Fibroblast of skin of abdomen (primary cell): ENCODE measurements around the gene BMP6.
"Not testable (repeated sequence)": the region's sequence is repeated elsewhere in the genome, so short reads cannot be mapped to it uniquely, and the experiment has no call there.

ENCODE experiments used
- DNase-seq: peaks from one replicate; pipeline ENCODE4 v3.0.0-alpha.2; 2013

The BMP6 gene

DNA sequence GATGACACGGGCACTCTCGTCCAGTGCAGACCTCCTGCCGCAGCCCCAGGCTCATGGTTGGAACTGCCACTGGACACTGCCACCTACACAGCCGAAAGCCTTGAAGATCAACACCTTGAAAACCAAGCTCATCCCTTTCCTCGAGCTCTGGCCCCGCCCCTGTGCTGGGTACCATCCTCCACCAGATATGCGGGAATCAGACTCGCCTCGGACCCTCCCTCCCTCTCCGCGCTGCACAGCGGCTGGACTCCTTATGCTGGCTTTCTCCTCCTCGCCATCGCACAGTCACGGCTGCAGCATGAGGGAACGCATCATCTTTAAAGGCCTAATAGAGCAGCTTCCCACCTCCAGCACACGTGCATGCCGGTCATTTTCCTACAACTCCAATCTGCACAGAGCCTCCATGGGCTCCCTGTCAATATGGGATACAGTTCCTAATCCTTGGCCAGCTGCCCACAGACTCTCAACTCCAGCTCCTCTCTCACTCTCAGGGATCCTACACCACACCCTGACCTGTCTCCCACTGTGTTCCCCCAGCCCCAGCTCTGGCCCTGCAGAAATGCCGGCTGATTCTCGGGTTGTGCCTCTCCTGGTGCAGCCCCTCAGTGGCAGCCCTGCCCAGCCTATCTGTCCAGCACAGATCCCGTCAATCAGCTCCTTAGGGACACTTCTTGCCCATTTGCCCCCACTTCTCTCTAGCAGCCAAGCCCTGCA is 161.5 kb downstream of the BMP6 start:
- no peak for DNase-seq

DNA sequence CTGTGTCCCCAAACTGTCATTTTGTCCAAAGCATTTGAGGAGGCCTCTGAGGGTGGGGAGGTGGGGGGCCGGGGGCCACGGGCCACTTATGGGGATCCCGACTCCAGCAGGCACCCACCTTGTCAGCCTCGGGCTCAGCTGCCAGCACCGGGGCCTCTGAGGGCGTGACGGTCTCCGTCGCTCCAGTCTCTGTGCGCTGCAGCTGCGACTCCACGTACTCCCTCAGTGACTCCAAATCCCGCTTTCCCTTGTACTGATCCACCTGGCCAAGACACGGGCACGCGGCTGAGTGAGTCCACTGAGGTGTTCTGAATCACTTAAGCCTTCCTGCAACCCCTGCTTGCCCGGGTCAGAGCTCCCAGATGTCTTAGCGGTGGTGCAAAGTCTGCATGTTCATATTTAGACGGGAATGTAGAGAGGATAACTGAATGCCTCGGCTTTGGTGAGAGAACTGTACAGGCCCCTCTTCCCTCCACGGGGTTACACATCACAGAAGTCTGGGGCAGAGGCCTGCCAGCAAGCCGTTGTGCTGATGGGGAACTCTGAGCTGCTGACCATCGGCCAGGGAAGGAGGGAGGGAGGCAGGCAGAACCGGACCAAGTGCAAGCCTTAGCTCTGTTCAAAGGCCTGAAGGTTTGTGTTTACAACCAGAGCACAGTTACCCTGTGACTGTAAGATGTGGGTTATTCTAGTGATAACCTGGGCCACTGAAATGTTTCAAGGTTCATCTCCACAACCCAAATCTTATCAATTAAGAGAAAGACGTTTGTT is 162.9 kb downstream of the BMP6 start:
- no peak for DNase-seq

DNA sequence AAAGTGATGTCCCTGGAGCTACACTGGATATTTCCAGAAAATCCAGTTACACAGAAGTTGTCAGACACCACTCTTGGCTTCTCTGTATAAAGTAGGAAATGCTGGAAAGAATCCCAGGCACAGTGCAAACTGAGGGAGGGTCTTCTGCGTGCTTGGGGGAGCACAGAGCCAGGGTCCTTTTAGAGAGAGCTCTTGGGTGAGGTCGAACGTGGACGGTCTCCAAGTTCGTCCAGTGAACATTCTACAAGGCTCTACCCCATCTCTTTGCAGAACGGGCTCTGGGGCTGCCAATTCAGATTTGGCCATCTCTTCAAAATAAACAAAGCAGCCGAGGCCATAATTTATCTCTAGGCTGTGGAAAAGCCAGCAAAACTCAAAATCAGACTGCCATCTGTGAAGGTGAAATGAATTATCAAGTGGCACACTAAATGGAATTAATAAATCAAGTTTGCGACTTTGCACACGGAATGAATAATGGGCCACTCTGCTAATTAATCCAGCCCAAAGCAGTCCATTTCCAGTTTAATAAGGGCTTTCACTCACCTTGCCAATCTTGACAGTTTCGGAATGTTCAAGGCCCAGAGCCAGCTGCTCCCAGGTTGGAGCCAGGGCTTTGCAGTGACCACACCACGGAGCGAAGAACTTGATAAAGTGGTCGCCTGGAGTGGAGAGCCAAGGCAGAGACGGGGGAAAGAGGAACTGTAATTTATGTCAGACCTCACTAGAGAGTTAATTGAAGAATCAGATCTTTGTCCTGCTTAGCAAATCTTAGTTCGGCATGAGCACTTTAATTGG is 165.4 kb downstream of the BMP6 start:
- DNase-seq: no peak

DNA sequence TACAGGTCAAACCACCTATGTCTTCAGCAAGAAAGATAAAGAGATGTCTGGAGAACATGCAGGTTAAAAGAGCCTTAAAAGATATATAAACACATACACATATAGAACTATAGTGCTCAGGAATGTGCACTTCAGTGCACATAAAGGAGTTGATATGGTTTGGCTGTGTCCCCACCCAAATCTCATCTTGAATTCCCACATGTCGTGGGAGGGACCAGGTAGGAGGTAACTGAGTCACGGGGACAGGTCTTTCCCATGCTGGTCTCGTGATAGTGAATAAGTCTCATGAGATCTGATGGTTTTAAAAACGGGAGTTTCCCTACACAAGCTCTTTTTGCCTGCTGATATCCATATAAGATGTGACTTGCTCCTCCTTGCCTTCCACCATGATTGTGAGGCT is 166.5 kb downstream of the BMP6 start:
- DNase-seq: not testable (repeated sequence)

DNA sequence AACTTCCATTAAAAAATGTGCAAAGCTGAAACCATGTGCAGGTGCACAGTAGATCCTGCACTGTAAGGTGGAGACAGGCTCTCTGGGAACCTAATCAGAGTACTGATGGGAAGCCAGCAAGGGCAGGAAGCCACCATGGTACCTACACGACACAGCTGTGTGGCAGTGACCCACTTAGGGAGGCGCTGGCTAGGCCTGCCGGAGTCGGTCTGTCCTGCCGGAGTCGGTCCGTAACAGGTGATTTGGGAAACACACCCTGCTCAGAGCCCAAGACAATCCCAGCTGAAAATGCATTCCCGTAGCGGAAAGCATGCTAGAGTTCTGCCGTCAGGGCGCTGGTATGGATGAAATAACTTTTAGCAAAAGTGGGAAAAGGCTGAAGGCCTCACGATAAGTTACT is 167.4 kb downstream of the BMP6 start:
- DNase-seq: no peak

DNA sequence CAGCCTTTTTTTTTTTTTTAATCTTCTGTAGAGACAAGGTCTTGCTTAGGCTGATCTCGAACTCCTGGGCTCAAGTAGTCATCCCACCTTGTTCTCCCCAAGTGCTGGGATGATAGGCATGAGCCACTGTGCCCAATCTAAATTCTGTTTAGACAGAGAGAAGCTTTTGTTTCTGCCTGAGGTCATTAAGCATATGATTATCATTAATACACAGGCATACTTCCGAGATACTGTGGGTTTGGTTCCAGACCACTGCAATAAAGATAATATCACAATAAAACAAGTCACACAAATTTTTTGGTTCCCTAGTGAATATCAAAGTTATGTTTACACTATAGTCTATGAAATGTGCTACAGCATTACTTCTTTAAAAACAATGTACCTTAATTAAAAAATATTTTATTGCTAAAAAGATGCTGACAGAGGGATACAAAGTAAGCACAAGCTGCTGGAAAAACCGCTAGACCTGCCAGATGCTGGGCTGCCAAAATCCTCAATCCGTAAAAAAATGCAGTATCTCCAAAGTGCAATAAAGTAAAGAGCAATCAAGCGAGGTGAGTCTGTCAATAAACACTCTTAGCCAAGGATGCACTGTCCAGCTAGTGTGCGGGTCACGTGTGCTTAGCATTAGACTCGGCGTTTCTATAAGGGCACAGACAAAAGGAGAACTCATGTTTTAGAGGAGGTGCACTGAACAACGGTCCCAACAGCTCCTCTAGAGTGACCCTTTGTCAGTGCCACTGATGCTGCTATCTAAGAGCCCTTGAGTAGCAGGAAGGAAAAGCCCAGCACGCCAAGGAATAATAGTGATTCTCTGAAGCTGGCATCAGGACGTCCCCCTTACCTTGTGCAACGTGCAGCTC is 168.6 kb downstream of the BMP6 start:
- no peak for DNase-seq

DNA sequence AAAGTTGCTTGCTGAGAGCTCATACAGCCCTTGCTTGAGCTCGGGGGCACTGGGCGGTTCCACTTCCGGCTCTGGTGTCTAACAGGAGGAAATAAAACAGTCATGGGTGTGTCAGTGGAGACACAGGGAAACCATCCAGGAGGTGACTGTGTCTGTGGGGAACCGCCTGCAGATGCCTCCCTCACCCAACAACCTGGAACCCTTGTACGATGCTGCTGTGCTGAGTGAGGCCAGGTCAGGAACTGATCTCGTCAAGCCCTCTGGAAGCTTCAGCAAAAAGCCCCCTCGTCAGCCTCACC is 169.2 kb downstream of the BMP6 start:
- no peak for DNase-seq

DNA sequence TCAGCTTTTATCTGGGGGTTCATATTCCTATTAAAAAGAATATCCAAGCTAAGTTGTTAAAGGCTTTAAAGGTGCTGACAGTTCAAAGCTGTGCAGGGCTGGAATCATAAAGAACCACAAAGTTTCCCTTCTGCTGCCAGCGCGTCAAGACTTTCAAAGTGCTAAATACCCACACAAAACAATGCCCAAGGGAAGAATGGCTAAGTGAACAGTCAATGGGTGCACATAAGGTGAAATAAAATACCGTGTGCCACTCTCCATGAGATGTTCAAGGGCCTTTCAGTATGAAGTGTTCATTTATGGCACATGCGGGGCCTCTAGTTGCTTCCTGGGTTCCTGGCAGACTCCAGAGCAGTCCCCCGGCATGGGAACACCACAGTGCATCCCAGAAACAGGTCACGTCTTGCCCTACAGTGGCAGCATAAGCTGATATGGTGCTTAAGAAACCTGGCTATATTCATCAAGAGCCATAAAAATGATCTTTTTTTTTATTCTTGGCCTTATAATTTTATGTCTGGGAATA is 170.6 kb downstream of the BMP6 start:
- no peak for DNase-seq

DNA sequence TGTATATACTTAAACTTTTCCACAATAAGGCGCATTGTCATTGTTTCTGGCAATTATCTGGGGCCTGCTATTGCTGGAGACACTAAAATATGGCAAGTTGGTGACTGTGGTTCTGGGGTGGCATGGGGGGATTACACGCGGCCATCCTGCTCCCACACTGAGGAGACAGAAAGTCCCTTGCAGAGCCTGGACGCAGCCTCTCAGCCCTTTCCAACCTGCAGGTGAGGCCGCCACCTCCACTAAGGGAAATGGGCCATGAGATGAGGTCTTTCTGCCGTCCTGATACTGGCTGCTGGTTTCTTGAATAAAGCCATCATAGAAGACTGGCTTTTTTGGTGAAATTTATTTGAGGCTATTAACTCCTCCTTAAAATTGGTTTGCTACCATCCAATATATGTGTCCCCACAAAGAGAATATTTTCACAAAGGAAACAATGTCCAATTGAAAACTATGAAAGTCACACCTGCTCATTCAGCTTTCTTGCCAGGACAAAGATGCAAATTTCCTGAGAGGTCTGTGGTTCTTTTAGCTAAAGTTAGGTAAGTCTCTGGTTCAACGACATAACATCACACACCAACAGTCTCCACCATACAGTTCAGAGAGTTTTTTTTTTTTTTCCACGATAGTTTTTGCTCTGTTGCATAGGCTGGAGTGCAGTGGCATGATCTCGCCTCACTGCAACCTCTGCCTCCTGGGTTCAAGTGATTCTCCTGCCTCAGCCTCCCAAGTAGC is 171.7 kb downstream of the BMP6 start:
- DNase-seq: no peak

DNA sequence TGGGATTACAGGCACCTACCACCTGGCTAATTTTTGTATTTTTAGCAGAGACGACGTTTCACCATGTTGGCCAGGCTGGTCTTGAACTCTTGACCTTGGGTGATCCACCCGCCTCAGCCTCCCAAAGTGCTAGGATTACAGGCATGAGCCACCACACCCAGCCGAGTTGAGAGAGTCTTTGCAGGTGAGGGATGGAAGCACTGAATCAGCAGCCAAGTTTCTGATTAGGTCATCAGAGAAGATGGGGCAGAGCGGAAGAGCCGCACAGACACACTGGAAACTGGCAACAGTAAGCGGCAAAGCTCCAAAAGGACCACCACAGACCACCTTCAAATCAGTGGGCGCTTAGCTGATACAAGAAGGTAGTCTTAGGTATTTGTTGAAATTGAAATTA is 172.3 kb downstream of the BMP6 start:
- not testable (repeated sequence) for DNase-seq

DNA sequence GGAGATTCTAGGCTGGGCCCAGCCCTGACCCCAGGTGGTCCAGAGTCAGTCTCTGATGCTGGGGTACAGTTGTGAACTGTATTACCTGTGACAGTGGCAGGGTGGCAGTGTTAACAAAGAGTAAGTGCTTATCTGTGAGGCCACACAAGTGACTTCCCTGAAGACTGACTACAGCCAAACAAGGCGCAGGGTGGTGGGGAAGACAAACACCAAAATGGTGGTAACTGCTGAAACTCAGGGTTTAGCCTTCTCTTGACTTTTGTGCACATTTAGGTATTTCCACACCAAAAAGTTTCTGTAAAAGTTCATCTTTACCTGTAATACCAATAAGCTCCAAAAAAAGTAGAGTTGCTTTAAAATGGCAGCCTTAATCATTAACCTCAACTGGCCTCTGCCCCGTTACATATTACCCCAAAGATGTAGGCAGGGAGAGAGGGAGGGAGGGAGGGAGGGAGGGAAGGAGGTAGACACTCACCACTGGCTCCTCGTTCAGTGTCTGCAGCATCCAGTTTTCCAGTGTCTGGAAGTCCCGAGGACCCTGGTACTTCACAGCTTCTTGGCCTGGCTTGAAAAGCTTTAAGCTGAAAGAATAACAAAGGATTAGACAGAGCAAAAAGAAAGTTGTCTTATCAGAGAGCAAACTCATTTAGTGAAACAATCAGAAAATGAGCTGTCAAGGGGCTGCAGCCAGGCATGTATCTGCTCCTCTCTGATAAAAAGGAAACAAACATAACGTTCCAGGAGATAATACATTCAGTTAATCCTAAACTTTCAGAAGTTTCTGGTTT is 173.4 kb downstream of the BMP6 start:
- no peak for DNase-seq

DNA sequence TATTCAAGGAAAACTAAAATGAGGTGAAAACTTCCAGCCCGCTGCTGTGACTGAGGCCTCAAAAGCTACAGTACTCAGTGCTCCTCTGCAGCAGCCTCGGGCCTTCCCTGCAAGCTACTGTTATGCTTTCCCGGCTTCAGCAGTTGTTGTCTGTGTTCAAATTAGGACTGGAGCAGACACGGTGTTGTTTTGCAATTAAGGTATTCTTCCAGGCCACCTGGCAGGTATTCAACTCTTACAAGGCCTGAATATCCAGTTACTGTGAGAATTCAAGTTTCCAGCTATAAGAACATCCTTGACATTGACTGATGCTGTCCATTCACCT is 174.0 kb downstream of the BMP6 start:
- DNase-seq: no peak

DNA sequence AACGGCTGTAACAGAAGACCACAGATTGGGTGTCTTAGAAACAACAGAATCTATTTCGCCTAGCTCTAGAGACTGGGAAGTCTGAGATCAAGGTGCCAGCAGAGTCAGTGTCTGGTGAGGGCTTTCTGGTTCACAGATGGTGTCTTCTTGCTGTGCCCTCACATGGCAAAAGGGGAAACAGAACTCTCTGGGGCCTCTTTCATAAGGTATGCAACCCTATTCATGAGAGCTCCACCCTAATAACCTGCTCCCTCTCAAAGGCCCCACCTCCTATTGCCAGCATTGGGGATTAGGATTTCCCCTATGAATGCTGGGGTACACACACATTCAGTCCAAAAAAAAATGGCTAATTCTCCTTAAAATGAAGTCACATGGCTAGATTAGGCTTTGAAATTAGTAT is 174.7 kb downstream of the BMP6 start:
- DNase-seq: no peak

DNA sequence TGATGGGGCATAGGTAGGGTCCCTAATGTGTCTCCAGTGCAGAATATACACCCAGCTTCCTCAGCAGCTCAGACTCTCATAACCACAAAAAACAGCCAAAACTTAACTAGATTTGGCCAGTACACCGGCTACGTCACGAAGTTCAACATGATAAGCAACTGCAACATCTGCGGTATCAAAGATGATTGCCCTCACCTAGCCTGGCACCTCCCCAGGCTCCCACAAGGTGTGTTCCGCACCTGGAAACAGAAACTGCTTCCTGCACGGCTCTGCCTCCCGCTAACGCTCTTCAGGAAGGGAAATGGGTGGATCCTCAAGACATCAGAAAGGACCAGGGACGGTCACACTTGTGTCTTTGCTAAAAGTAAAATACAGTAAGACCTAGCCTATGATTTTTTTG is 175.2 kb downstream of the BMP6 start:
- DNase-seq: no peak

DNA sequence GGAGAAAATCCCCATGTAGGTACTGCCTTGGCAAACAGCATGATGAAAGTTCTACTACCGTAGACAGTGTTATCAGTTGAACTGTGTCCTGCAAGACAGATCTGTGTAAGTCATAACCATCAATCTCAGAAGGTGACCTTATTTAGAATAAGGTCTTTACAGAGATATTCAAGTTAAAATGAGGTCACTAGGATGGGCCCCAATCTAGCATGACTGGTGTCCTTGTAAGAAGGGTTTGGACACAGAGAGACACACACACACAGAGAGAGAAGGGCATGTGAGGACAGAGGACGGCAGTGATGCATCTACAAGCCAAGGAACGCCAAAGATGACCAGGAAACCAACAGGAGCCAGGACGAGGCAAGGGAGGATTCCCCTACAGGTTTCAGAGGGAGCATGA is 175.9 kb downstream of the BMP6 start:
- DNase-seq: no peak

DNA sequence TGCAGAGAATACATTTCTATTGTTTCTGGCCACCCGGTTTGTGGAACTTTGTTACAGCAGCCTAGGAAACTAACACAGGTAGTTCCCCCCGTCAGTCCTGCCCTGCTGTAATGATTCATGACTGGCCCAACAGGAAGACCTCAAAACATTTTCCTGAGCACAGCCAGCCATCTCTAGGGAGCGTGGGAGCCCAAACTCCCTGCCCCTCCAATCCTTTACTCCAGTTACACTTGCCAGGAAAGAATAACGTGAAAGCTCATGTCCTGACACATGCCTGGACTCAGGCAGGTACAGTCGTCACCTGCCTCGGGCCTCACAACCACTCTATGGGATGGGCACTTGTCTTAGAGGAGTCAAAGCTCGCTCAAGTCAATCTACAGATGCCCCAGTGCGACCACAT is 176.3 kb downstream of the BMP6 start:
- no peak for DNase-seq

DNA sequence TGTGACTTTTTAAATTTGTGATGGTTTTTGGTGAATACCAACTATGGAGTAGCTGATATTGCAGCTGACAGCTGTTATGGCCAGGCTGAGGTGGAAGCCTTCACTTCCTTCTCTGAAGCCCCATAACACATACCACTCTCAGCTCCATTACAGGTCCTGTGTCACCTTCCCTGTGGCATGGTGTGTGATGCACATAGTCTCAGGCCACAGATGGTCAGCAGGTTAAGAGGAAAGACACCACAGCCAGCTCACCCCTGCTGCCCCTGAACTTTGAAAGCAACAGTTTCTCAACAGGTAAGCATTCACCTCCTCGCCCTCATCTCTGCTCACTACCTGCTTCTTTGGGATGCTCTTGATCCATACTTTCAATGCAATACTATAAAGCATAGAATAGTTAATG is 177.0 kb downstream of the BMP6 start:
- no peak for DNase-seq

DNA sequence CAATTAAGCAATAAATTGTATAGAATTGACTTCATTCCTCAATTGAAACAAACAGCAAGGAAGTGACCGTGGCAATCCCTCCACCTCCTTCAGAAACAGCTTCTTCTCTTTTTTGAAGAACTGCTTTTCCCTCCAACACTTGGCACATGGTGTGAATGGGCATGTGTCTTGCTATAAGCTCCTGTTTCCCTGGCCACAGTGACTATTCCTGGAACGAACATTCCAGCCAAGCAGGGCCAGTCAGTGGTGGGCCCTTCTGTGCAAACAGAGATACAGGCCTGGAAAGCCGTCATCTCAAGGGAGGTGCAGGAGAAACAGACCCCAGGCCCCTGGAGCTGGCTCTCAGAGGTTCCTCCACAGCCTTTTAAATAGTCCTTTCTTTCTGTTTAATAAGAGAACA is 177.8 kb downstream of the BMP6 start:
- no peak for DNase-seq

DNA sequence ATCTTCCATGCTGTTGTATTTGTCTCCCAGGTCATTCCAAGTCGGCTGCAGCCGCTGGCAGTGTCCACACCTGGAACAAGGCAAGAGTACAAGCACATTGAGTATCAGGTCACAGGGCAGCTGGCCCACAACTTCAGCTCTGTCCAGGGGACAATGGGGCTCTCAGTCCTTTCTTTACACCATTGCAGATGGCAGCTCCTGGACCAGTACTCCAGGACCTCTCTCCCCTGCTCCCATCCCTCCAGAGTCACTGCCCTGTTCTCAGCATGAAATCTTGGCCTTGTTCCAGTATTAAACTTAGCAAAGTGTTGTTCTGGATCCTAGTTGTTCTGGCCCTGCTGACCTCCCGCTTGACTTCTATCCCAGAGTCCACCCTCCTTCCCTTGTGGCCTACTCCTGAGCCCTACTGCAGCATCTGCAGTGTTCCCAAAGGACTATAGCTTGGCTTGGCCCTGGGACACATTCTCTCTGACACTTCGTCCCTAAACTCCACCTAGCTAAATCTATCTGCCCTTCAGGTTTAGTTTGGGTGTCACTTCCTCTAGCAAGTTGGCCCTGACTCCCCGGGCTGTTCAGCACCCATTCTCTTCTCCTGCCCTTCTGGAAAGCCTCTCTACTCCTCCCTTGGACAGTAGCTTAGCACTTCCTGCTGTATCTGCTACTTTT is 178.9 kb downstream of the BMP6 start:
- DNase-seq: no peak

DNA sequence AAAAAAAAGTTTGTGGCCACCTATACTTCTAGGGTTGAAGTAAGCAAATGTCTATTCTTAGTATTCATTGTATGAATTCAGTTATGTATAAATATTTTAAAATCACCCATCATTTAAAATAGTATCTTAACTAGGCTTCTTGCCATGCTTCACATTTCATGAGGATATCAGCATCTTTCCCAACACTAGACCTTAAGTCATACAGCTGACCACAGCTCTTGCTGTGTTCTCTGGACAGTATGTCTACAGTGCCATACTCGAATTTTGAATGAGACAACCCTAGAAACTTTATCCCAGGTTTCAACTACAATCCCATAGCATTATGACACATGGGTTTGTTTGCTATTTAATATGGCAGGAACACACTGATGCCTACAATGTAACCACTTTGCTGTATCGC is 179.5 kb downstream of the BMP6 start:
- no peak for DNase-seq

DNA sequence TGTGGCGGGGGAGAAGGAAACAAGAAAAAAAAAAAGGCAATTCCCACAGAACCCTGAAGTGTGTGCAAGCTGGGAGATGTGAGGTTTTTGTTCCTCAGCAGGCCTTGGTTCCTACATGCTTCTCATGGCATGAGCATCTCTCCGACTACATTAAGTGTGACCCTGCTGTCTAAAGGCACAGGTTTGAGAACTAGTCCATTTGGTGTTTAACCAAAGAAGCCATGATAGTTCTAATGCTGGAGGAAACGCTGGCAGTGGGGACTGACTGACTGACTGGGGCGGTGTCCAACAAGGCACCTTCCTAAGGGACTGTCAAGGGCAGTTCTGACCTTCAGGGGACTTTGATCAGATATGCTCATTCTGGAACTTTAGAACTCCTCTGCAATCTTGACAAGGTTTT is 180.8 kb downstream of the BMP6 start:
- DNase-seq: no peak
